Right lobe of liver (tissue), 6 donors: Measurements from ENCODE around the gene ADGRG3. TPM values are rescaled to one million over a fixed set of nuclear protein-coding genes. Genes with fewer than 3 reads are reported as not detected.

Experiments
- ATAC-seq, 4 donors: fragments of 200-7000 bp; cut with Tn5 transposase; one replicate each; pipeline ENCODE4 v1.9.1; 2020; ENCODE audit warnings: mild to moderate bottlenecking in 4 of 4, moderate library complexity in 4 of 4
- DNase-seq, 3 donors: peaks; one replicate each; pipeline ENCODE4 v3.0.0-alpha.2; 2020
- H3K27ac ChIP-seq, 3 donors: fragments of 200-600 bp; one replicate each; pipeline ENCODE4 v1.8.0; 2022
- H3K27me3 ChIP-seq, 2 donors: fragments of 200-600 bp; one replicate each; pipeline ENCODE4 v1.8.0; 2022
- H3K36me3 ChIP-seq, 4 donors: fragments of 200-600 bp; sonication (generic) in 1 of 4; one replicate each; pipeline versions ENCODE4 v1.5.1 to v1.8.0; 2017 to 2022; ENCODE audit warnings: control low read depth in 1 of 4
- H3K4me1 ChIP-seq, 4 donors: fragments of 200-600 bp; sonication (generic) in 1 of 4; one replicate each; pipeline versions ENCODE4 v1.5.1 to v1.8.0; 2017 to 2022; ENCODE audit warnings: control low read depth in 1 of 4
- H3K4me3 ChIP-seq, 3 donors: fragments of 200-600 bp; one replicate each; pipeline ENCODE4 v1.8.0; 2022
- H3K9me3 ChIP-seq, 4 donors: fragments of 200-600 bp; sonication (generic) in 1 of 4; one replicate each; pipeline versions ENCODE4 v1.5.1 to v1.8.0; 2017 to 2022; ENCODE audit warnings: control low read depth in 1 of 4
- CTCF ChIP-seq, 4 donors: fragments of 200-600 bp in 3 of 4; fragments of 450-650 bp in 1 of 4; IDR thresholded peaks; one replicate each; pipeline versions ENCODE4 v1.5.1 to v1.8.0; 2016 to 2022; ENCODE audit warnings: antibody characterized with exemption in 4 of 4, mild to moderate bottlenecking in 2 of 4
- POLR2A ChIP-seq: fragments of 450-650 bp; IDR thresholded peaks from one replicate; pipeline ENCODE4 v1.6.1; 2017; ENCODE audit warnings: antibody characterized with exemption, mild to moderate bottlenecking
- WGBS: methylation state at CpG from one replicate; pipeline ENCODE4 v1.1.6; 2018; ENCODE audit warnings: low coverage, low lambda C conversion rate; ENCODE audit not compliant: insufficient coverage; ENCODE audit errors: missing lambda C conversion rate; 5-methylcytosine and 5-hydroxymethylcytosine counted together
- intact Hi-C, 2 donors: fragments of 100-400 bp; cut with DNase I; formaldehyde crosslinking; loops; one replicate each; pipeline versions ENCODE4 v1.11.2 to v1.14.1; 2022
- total RNA-seq, 6 experiments: library from RNA; depleted of rRNA in 2 of 6; stranded (reverse); fragments of >200 nt in 2 of 6; fragmentation: NEBNext Ultra II Directional in 3 of 6; extraction: Animal tissue kit (Norgen Biotek cat#: 25700) in 3 of 6; gene quantifications; one replicate each; pipeline versions ENCODE4 v1.1.0 to v1.2.4, GENCODE V29; 2016 to 2023
- donor health status: DM: no; HTN: yes; CAD: no.
- donor health status: DM: no; HTN: no; CAD: no.
- donor health status: DM: no; HTN: no; CAD: no.
- donor health status: DM: no; HTN: yes; CAD: no.
- donor health status: DM: no; HTN: yes; CAD: no.

Gene ADGRG3
- total RNA-seq, 6 experiments from 2014 or later = 0.37 to 1.6 (median 0.83) TPM

DNA sequence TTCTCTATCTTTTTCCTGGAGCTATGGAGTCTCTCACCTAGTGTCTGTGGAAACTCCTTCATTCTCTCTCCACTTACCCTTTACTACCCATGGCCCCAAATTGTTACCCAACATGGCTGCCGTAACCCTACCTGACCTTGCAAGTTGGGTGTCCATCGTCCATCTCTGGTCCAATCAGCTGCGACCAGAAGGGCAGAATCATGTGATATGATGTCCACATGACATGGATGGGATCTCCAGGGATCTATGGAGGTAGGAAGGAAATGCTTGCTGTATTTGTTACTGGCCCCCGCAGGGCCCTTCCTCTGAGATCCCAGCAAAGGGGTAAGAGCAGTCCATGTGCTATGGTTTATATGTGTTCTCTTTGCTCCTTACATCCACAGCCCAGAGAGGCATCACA, 18.5 kb downstream of the ADGRG3 start:
- no peak overlapping the region for H3K27ac ChIP-seq
- H3K36me3 ChIP-seq = no peaks in the 10 kb centered on the region
- peaks cover 0 to 12% (median 4%) of the 10 kb centered on the region in 4 donors for H3K4me1 ChIP-seq
- no peak overlapping the region for H3K4me3 ChIP-seq
- ATAC-seq (no peak), DNase-seq (no peak)
- intact Hi-C loops = no loop called here
- H3K27me3 ChIP-seq = no peaks in the 10 kb centered on the region
- WGBS = 43% methylated on average over 4 of the region's 4 CpGs
- TF ChIP-seq CTCF (IDR thresholded peaks at IDR 0.05) = no peak
- TF ChIP-seq POLR2A = no peak
- H3K9me3 ChIP-seq = no peaks in the 10 kb centered on the region

DNA sequence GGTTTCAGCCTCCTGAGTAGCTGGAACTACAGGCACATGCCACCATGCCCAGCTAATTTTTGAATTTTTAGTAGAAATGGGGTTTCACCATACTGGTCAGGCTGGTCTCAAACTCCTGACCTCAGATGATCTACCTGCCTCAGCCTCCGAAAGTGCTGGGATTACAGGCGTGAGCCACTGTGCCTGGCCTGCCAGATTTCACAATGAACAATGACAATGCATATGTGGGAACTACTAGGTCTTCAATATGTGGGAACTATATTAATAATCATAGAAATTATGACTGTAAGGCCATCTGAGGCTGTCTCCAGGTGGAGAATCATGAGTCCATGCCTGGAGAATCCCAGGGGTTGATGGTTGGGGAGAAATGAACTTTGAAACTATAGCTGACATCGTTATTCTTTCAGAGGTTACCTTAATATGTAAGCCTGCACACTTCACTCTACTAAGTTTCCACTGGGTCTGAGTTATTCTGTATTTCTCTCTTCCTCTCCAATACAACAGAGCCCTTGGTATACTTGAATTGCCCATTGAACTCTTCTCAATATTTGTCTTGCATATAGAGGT, 19.3 kb downstream of the ADGRG3 start:
- no peak for TF ChIP-seq POLR2A
- no peak for TF ChIP-seq CTCF (IDR thresholded peaks at IDR 0.05)
- 49% methylated on average over 2 of the region's 3 CpGs for WGBS
- peak in 2 of 4 donors; percentile 20 to 27 for ATAC-seq
- no peaks in the 10 kb centered on the region for H3K9me3 ChIP-seq
- H3K36me3 ChIP-seq = no peaks in the 10 kb centered on the region
- intact Hi-C loops = no loop called here
- H3K27me3 ChIP-seq = no peaks in the 10 kb centered on the region
- no peak overlapping the region for H3K27ac ChIP-seq
- no peak overlapping the region for H3K4me3 ChIP-seq
- no peak for DNase-seq
- H3K4me1 ChIP-seq = peaks cover 0 to 12% (median 4%) of the 10 kb centered on the region in 4 donors

- Histone ChIP-seq H3K27me3 (no peaks in the 10 kb centered on the region), H3K27ac (no peak overlapping the region), H3K4me1 (peaks cover 0 to 12% (median 6%) of the 10 kb centered on the region in 4 donors), H3K9me3 (no peaks in the 10 kb centered on the region), H3K36me3 (no peaks in the 10 kb centered on the region), H3K4me3 (no peak overlapping the region)
- ATAC-seq = no peak
- intact Hi-C loops = no loop called here
- TF ChIP-seq CTCF (IDR thresholded peaks at IDR 0.05) = no peak
- no peak for TF ChIP-seq POLR2A
- DNase-seq = peak in 1 of 3 donors; percentile 40
- WGBS = 78% methylated on average over 3 of the region's 4 CpGs
Observed at GRCh38 chr16:57688487-57688986, 20.4 kb downstream of the ADGRG3 start.

- Histone ChIP-seq H3K27ac (peak overlapping the region in 1 of 3 donors; percentile 10), H3K4me3 (no peak overlapping the region)
- peak; percentile 82 to 93 (median 85) for ATAC-seq
Observed at GRCh38 chr16:57688987-57689761, 21.1 kb downstream of the ADGRG3 start.

More at GRCh38 chr16:57688987-57689761, 21.1 kb downstream of the ADGRG3 start:
- TF ChIP-seq POLR2A (no peak), CTCF (IDR thresholded peaks at IDR 0.05) (no peak)
- peak in 2 of 3 donors; percentile 79 to 84 for DNase-seq
- H3K27me3 ChIP-seq = no peaks in the 10 kb centered on the region
- intact Hi-C loops = no loop called here
- H3K36me3 ChIP-seq = no peaks in the 10 kb centered on the region
- 28% methylated on average over 2 of the region's 15 CpGs for WGBS
- H3K4me1 ChIP-seq = peaks cover 0 to 18% (median 8%) of the 10 kb centered on the region in 4 donors
- H3K9me3 ChIP-seq = no peaks in the 10 kb centered on the region
